PC-9 (cell line): ENCODE measurements around the gene CPED1.

Experiments used
- CTCF ChIP-seq: fragments of 200-600 bp; sonication (generic); conservative IDR thresholded peaks from 2 replicates; pipeline ENCODE4 v1.6.1; 2017; ENCODE audit warnings: mixed run types, antibody characterized with exemption, mild to moderate bottlenecking, moderate library complexity
- EZH2 ChIP-seq: fragments of 200-600 bp; sonication (generic); IDR thresholded peaks from 2 replicates; pipeline ENCODE4 v1.8.0; 2017; ENCODE audit warnings: antibody characterized with exemption, low read depth

GRCh38 chr7:121328508-121329190 lies 340.1 kb downstream of the CPED1 start, which contains the start of gene WNT16:
- no peak for TF ChIP-seq CTCF
- no peak for TF ChIP-seq EZH2
